ENCODE measurements around the gene ANKS3. TPM values are rescaled to one million over a fixed set of nuclear protein-coding genes. Genes with fewer than 3 reads are reported as not detected.

The ANKS3 gene
- total and polyA plus RNA-seq, 8 donors: 8.7 to 69.1 (median 12.6) TPM

- ATAC-seq (no peak), DNase-seq (no peak), FAIRE-seq (no peak)
- intact Hi-C loops (cut with DNase I): no loop called here
- H3K36me3 ChIP-seq: no peaks in the 10 kb centered on the region
- H3K27me3 ChIP-seq: no peaks in the 10 kb centered on the region
- no peaks in the 10 kb centered on the region for H3K4me1 ChIP-seq
- no peaks in the 10 kb centered on the region for H3K9me3 ChIP-seq
- H3K4me3 ChIP-seq: no peak overlapping the region
- WGBS, 2 donors: 73 to 79% methylated on average over 5 of the region's 5 CpGs
- no peak for TF ChIP-seq CTCF (IDR thresholded peaks at IDR 0.05)
- H3K27ac ChIP-seq: no peak overlapping the region
Observed at GRCh38 chr16:4718466-4718865, 15.6 kb downstream of the ANKS3 start.

GRCh38 chr16:4714996-4715395 is 19.1 kb downstream of the ANKS3 start:
- Histone ChIP-seq H3K9me3 (no peaks in the 10 kb centered on the region), H3K4me1 (no peaks in the 10 kb centered on the region), H3K27ac (no peak overlapping the region), H3K27me3 (no peaks in the 10 kb centered on the region), H3K36me3 (peaks cover 0 to 5% (median 0%) of the 10 kb centered on the region in 3 donors), H3K4me3 (no peak overlapping the region)
- no peak for TF ChIP-seq CTCF (IDR thresholded peaks at IDR 0.05)
- 92 to 93% methylated on average over 2 of the region's 2 CpGs for WGBS, 2 donors
- no peak for ATAC-seq
- DNase-seq: peak in 1 of 6 donors; percentile 10
- intact Hi-C loops (cut with DNase I): no loop called here
- FAIRE-seq: no peak

- no peak for FAIRE-seq
- no peaks in the 10 kb centered on the region for H3K4me1 ChIP-seq
- H3K9me3 ChIP-seq: no peaks in the 10 kb centered on the region
- peak in 2 of 6 donors; percentile 42 to 51 for DNase-seq
- peak overlapping the region; percentile 6 to 50 (median 40) for H3K27ac ChIP-seq
- peak; percentile 83 to 95 (median 88) for ATAC-seq
- no peaks in the 10 kb centered on the region for H3K27me3 ChIP-seq
- TF ChIP-seq CTCF (IDR thresholded peaks at IDR 0.05): no peak
- intact Hi-C loops (cut with DNase I): no loop called here
- 33 to 44% methylated on average over 18 of the region's 18 CpGs for WGBS, 2 donors
- H3K36me3 ChIP-seq: peaks cover 0 to 5% (median 0%) of the 10 kb centered on the region in 3 donors
- peak overlapping the region in 2 of 4 donors; percentile 19 to 31 for H3K4me3 ChIP-seq
Observed at GRCh38 chr16:4713663-4714501, 20.2 kb downstream of the ANKS3 start.

- FAIRE-seq (no peak), DNase-seq (no peak), ATAC-seq (no peak)
- no peak overlapping the region for H3K4me3 ChIP-seq
- intact Hi-C loops (cut with DNase I): no loop called here
- H3K36me3 ChIP-seq: peaks cover 0 to 11% (median 8%) of the 10 kb centered on the region in 3 donors
- H3K9me3 ChIP-seq: no peaks in the 10 kb centered on the region
- no peak for TF ChIP-seq CTCF (IDR thresholded peaks at IDR 0.05)
- no peaks in the 10 kb centered on the region for H3K27me3 ChIP-seq
- no peak overlapping the region for H3K27ac ChIP-seq
- no peaks in the 10 kb centered on the region for H3K4me1 ChIP-seq
- WGBS, 2 donors: 98 to 99% methylated on average over 4 of the region's 4 CpGs
Observed at GRCh38 chr16:4709481-4709880, 24.6 kb downstream of the ANKS3 start.

- Histone ChIP-seq H3K4me1 (no peaks in the 10 kb centered on the region), H3K4me3 (no peak overlapping the region), H3K27me3 (no peaks in the 10 kb centered on the region), H3K36me3 (peaks cover 0 to 18% (median 6%) of the 10 kb centered on the region in 3 donors), H3K9me3 (no peaks in the 10 kb centered on the region), H3K27ac (no peak overlapping the region)
- TF ChIP-seq CTCF (IDR thresholded peaks at IDR 0.05): no peak
- DNase-seq: peak in 1 of 6 donors; percentile 12
- no peak for ATAC-seq
- intact Hi-C loops (cut with DNase I): no loop called here
- 86 to 87% methylated on average over 7 of the region's 7 CpGs for WGBS, 2 donors
- no peak for FAIRE-seq
Observed at GRCh38 chr16:4706871-4707270, 27.2 kb downstream of the ANKS3 start.
